Hematopoietic multipotent progenitor cell treated with erythropoietin and hydrocortisone succinate and interleukin-3 and kit ligand, for 17 days (in vitro differentiated cells): ENCODE results near the gene ERF.
A peak's percentile ranks its signal among the peaks of the same experiment; 100 is the strongest.

Source experiments
- DNase-seq: peaks from one replicate; pipeline ENCODE4 v3.0.0-alpha.2; 2015; ENCODE audit warnings: low spot score

Gene ERF

GRCh38 chr19:42287017-42287826 lies 32.3 kb upstream of the ERF start:
- DNase-seq = no peak

- no peak for DNase-seq
These were observed 31.6 kb upstream of the ERF start for GRCh38 chr19:42286349-42287016.

DNA sequence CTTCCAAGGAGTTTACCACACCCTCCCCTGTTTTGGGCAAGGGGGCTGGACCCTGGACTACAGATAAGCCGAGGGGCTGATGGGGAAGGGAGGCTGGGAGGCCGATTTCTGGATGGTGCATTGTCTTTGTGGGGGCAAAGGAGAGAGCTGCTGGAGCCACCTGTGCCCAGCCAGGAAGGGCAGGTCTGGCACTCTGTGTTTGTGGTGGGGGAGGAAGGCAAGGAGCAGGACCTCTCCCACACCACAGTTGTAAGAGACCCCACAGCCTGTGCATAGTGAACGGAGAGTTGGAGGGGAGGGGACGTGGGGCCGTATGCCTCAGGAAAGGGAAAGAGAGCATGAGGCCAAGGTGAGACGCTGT lies 31.0 kb upstream of the ERF start:
- no peak for DNase-seq

- no peak for DNase-seq
These were observed 30.6 kb upstream of the ERF start for GRCh38 chr19:42285541-42285941.

GRCh38 chr19:42284591-42285341 lies 29.8 kb upstream of the ERF start:
- DNase-seq = no peak

DNA sequence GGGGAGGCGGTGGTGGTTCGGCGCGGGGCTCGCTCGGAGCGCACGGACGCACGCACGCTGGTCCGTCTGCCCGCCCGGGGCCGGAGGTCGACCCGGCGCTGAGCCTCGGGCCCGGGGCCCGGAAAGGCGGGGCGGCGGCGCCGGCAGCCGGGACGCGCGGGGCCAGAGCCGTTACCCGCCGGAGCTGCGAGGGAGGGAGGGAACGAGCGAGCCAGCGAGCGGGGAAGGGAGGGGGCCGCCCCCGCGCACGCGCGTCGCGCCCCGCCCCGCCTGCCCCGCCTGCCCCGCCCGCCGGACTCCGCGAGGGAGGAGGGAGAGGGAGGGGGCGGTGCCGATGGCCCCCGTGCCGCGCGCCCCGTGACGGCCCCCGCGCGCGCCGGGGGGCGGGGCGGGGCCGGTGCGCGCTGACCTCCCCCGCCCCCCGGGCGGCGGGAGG lies 29.2 kb upstream of the ERF start:
- peak; percentile 89 for DNase-seq

DNA sequence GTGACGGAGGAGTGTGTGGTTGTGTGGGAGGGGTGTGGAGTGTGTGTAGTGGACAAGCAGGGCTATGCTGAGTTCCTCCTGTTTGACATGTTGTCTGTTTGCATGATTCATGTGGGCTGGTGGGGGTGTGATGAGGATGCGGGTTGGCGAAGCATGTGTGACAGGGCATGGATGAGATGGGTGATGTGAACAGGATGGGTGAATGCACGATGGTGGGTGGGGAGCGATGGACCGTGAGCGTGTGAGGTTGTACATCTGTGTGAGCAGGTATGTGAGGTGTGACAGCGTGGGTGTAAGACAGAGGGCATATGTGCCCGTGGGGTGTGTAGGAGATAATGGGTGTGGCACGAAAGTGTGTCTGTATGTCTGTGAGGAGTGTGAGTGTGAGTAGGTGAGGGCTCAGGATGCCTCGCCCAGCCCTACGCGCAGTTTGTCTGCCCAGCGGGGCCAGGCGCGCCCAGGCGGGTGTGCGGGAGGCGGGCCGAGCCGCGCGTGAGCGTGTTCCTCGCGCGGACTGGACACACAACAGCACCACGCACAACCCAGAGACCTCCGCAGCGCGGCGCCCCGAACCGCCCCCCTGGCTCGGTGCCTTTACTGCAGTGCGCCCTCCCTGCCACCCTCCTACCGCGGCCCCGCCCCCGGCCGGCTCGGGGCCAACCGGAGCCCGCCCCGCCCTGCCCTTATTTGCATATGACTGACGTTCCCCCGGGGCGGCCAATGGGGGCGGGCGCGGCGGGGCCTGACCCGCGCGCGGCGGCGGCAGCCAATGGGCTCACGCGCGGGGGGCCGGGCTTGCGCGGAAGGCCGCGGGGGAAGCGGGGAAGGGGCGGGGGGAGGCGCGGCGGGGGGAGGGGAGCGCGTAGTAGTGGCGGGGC lies 28.5 kb upstream of the ERF start:
- DNase-seq = peak; percentile 94

- DNase-seq = no peak
These were observed 27.9 kb upstream of the ERF start for GRCh38 chr19:42282819-42283187.

GRCh38 chr19:42281827-42282762 lies 27.2 kb upstream of the ERF start:
- DNase-seq = peak; percentile 28

DNA sequence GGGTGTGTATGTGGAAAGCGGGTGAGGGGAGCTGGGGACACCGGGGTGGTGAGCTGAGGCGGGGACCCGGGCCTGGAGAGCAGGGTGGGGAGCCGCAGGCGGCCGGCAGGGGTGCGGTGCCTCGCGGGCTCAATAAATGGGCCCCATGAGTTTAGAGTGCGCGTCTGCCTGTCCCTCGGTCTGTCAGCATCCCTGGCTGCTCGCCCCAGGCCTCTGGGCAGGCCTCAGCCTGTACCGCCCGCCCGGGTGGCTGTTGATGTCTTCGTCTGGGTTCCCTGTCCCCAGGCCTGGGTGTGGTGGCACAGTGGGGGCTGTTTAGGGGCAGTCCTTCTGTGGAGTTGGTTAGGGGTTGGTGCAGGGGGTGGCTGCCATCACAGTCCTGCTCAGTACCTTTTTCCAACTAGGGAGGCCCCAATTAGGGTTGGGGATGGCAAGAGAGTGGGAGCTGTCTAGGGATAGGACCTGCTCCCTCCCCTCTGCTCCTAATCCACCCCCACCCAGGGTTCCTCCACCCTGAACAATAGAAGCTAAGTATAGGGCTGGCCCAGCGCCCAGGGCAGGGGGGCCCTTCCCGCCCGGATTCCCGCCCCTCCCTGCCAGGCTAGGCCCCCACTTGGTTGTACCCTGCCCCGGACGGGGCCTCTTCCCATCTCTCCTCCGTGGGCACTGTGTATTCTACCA lies 26.4 kb upstream of the ERF start:
- peak; percentile 52 for DNase-seq

GRCh38 chr19:42280815-42281145 lies 25.9 kb upstream of the ERF start:
- DNase-seq = no peak

GRCh38 chr19:42279902-42280814 lies 25.2 kb upstream of the ERF start:
- DNase-seq = peak; percentile 88

DNA sequence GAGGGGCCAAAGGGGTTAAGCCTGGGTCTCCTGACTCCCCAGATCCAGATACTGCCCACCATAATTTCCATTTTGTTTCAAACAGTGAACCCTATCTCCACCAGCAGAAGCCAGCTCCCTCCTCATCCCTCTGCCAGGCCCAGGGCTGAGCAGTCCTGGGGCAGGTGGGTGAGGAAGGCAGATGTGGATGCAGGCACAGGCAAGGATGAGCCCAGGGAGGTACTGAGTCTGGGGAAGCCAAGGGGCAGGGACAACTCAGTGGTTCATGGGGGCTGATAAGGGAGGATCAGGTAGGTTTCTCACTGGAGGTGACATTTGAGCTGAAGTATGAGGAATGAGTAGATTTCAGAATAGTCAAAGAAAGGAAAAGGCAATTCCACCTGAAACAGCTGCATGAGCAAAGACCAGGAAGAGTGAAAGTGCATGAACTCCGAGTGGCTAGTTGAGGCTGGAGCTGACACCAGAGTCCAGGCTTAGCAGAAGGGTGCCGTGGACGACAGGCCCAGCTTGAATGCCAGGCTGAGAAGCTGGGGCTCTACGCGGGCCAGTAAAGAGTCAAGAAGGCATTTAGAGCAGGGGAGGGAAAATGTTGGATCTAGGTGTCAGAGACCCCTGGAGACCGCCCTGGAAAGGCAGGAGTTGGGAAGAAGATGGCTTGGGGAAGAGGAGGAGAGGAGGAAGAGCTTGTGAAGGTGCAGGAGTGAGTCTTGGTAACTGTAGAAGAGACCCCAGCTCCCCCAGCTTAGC lies 24.4 kb upstream of the ERF start:
- no peak for DNase-seq

- no peak for DNase-seq
These were observed 23.7 kb upstream of the ERF start for GRCh38 chr19:42278452-42279154.

DNA sequence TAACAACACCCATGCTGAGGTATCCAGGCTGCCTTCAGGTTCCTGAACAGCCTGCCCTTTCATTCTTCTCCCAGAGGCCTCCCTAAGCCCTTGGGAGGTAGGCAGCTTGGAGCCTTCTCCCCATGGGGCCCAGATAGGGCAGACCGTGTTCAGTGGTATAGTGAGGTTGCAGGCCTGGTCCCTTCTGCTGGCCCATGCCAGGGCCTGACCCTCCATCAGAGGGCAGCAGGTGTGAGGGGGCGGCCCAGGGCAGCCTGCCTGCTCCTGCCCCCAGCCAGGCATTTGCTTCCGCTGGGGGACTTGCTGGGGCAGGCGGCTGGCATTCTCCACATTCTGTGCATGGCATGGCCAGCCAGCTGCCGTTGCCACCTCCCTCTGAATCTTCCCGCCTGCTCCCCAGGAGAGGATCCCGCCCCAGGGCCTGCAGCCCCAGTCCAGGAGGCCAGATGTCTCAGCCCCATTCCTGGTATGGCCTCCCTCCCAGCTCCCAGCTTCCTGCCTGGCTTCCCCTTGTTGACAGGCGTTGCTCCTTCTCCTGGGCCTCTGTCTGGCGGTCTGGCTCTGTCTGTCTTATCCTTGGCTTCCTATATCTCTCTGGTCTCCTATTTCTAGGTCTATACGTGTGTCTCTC lies 23.0 kb upstream of the ERF start:
- no peak for DNase-seq

- no peak for DNase-seq
These were observed 21.9 kb upstream of the ERF start for GRCh38 chr19:42276821-42277220.

GRCh38 chr19:42276284-42276683 lies 21.4 kb upstream of the ERF start:
- DNase-seq = no peak
